HG03520 (cell line): ENCODE measurements around the gene RPS19.
"Not testable (repeated sequence)": the region's sequence is repeated elsewhere in the genome, so short reads cannot be mapped to it uniquely, and the experiment has no call there.

Experiments
- ATAC-seq: cut with Tn5 transposase; IDR thresholded peaks from one replicate; pipeline ENCODE4 v1.9.1; 2021; ENCODE audit warnings: mild to moderate bottlenecking, moderate library complexity; ENCODE audit not compliant: unreplicated experiment

Gene RPS19

DNA sequence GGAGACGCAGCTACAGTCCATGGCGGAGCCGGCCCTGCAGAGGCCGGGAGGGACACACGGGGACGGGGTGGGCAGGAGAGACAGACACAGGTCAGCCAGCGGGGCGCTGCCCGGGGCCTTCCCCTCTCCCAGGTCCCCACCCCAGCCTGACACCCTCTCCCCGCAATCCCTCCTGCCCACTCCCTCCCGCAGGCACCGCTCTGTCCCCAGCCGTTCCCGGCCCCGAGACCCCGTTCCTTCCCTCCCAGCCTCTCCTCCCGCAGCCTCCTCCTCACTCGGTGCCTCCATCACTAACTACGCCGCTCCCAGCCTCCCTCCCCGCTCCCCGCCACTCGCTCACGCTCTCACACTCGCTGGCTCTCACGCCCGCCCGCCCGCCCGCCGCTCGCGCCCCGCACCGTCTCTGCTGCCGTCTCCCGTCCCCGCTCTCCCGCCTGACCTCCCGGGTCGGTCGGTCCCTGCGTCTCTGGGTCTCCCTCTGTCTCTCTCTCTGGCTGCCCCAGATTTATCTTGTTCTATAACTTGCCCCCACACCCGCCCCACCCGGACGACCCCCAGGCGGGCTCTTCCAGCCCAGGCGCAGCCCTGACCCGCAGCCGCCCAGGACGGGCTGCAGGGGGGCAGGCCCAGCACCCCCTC is 53.0 kb downstream of the RPS19 start:
- no peak for ATAC-seq

- no peak for ATAC-seq
Measured at GRCh38 chr19:41913538-41914423, 53.7 kb downstream of the RPS19 start.

GRCh38 chr19:41914424-41914834 is 54.4 kb downstream of the RPS19 start:
- not testable (repeated sequence) for ATAC-seq

GRCh38 chr19:41915021-41915775 is 55.1 kb downstream of the RPS19 start:
- ATAC-seq: no peak

DNA sequence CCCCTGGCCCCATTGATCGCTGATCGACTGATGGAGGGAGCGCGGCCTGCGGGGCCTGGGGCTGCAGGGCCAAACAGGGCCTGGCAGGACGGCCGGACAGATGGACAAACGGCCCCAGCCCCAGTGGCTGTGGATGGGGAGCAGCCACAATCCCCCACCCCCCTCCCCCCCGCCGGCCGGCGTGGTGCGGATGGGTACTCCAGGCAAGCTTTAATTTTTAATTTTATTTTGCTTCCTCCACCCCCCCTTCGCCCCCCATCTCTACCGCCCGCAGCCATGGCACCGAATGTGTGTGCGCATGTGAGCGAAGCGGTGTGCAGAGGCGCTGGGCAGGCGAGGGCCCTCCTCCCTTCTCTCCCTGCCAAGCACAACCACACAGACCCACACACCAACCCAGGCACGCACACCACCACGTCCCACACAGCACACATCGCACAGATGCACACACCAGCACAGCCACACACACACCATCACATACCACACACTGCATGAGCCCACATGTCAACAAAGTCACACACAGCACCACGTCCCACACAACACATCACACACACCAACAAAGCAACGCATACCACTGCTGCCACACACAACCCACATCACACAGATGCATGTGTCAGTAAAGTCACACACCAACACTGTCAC is 55.8 kb downstream of the RPS19 start:
- no peak for ATAC-seq

GRCh38 chr19:41917676-41918075 is 57.6 kb downstream of the RPS19 start:
- no peak for ATAC-seq

DNA sequence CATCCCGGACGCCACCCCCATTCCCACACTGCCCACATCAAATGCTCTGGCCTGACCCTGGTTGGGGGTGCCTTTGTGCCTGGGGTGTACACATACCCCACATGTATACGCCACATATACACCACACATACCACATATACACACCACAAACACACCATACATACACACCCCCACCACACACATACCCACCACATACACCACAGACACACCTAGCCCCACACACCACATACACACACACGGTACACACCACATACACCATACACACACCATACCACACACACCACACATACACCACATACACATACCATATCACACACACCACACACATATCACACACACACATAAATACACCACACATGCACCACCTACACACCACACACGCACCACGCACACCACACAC is 58.0 kb downstream of the RPS19 start:
- no peak for ATAC-seq

DNA sequence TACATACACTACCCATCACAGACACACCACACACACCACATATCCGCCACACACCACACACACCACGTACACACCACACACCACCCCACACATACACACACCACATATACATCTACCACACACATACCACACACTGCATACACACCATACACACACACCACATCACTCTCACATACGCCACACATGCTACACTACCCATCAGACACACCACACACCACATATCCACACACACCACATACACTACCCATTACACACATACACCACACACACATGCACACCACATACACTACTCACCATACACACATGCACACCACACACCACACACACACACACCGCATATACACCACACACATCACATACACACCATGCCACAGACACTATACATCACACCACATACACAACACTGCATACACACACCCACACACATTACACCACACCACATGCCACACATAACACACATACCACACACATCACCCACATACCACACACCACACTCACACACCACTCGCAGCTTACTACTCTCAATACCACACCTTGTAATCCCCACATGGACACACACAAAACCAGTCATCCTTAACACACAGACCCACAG is 58.7 kb downstream of the RPS19 start:
- no peak for ATAC-seq

GRCh38 chr19:41919948-41920712 is 60.1 kb downstream of the RPS19 start:
- ATAC-seq: no peak

DNA sequence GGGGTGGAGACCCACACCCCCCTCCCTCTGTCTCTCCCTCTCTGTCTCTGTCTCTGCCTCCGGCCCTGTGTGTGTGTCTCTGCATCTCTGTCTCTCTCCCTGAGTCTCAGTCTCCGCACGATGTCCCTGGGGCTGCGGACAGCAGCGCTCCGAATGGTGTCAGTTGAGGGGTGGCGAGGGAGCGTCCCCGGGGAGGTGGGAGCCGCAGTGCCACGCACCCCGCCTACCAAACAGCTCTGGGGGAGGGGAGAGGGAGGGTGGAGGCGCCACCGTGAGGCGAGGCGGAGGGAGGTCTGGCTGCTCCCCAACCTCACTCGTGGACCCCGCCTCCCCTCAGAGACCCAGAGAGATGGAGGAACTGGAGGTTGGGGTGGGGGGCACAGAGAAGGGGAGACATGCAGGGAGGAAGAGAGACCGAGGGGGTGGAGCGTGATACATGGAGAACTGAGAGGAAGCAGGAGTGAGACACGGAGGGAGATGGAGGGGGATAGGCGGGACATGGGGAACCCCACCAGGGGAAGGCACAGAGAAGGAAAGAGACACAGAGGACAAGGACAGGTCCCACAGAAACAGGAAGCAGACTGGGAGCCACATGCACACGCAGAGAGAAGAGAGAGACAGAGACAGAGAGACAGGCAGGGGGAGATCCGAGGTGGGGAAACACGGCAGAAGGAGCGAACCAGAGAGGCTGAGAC is 61.0 kb downstream of the RPS19 start:
- no peak for ATAC-seq

DNA sequence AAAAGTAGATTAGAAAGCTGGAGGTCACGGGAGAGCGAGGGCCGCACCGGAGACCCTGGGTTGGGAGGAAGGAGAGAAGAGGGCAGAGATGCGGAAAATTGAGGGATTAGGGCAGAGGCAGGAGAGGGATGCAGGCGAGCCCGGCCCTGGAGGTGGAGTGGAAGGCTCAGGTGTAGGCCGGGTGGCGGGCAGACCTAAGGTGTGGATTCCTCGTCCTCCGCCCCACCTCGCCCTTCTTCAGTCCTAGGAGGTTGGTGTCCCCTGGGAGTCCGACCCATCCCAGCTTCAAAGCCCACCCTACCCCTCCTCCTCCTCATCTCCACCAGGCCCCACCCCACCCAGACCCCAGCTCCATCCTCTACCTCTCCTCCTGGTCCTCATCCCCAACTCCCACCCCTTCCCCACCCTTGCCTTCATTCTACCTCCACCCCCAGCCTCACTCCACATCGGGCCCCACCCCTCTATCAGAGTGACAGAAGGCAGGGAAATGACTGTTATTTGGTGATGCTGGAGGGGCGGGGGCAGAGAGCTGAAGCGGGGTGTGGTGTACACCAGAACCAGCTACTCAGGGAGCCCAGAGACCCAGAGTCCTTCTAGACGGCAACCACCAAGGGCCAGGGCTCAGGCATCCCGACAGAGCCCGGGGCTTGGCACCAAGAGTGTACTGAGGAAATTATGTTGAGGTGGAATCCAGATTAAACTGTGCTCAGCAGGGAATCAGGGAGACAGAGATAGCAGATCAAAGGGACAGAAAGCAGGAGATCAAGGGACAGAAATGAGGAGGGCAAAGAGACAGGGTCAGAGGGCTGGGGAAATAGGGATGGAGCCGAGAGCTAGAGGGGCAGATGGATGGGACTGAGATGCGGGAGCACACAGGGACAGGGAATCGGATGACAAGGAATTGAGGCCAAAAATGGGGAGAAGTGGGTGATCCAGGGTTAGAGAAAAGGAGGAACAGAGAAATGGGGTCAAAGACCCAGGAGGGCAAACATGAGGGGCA is 61.8 kb downstream of the RPS19 start:
- no peak for ATAC-seq
